ENCODE measurements around the gene LRP1-AS.
"Not testable (repeated sequence)": the region's sequence is repeated elsewhere in the genome, so short reads cannot be mapped to it uniquely, and the experiment has no call there.

LRP1-AS gene

DNA sequence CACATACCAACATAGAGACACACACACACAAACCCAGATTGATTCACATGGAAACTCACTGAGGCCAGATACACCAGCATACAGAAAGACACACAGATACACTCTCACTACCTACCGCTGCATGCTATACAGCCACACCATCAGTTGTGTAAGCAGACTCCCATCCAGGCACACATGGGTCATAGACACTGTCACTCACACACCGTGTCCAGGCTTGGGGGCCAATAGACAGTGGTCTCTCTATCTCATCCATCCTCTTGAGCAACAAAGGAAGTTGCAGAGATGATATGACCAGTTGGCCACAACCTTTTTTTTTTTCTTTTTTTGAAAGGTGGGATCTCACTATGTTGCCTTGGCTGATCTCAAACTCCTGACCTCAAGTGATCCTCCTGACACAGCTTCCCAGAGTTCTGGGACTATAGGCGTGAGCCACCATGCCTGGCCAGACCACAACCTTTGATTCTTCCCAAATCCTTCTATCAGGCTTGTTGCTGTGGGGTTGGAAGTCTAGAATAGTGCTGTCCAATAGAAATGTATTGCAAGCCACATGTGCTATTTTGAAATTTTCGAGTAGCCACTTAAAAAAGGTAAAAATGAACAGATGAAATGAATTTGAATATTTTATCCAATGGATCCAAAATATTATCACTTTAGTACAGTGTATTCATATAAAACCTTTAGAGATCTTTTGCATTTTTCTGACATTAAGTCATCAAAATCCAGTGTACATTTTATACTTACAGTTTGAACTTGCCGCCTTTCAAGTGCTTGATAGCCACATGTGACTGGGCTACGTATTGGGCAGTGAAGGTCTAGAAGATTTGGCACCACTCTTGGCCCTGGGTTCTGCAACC is 7.4 kb downstream of the LRP1-AS start:
- no peak for DNase-seq (ENCODE audit: low read depth in 2 of 2)

DNA sequence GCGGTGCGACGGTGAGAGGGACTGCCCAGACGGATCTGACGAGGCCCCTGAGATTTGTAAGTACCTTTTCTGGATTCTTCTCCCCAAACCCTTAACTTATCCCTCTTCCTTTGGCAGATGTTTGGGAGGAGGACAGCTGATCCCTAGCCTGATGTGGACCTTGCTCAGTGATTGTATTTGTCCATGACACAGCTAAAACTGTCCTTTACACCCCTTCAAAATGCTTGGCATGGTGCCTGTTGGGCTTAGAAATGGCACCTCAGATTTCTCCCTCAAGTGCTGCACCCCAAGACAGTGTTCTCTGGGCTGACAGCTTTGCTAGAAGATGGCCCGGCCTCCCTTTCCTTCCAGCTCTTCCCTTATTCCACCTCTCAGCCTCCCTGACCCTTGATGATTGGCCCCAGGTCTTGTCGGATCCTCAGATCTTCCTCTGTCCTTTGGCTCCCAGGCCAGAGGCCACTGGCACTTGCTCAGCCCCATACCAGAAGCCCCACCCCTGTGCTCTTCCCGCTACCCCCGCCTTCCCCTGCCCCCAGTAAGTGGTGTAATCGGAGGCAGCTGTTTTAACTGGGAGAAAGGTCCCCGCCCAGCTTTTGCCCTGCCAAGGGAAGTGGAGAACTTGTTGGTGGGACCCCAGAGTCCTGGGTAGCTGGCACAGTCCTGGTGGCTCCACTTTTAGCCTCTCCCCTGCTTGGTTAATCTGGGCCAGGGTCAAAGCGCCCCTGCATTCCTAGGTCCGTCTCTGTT is 8.7 kb downstream of the LRP1-AS start:
- no peak for DNase-seq (ENCODE audit: low read depth in 2 of 2)

DNA sequence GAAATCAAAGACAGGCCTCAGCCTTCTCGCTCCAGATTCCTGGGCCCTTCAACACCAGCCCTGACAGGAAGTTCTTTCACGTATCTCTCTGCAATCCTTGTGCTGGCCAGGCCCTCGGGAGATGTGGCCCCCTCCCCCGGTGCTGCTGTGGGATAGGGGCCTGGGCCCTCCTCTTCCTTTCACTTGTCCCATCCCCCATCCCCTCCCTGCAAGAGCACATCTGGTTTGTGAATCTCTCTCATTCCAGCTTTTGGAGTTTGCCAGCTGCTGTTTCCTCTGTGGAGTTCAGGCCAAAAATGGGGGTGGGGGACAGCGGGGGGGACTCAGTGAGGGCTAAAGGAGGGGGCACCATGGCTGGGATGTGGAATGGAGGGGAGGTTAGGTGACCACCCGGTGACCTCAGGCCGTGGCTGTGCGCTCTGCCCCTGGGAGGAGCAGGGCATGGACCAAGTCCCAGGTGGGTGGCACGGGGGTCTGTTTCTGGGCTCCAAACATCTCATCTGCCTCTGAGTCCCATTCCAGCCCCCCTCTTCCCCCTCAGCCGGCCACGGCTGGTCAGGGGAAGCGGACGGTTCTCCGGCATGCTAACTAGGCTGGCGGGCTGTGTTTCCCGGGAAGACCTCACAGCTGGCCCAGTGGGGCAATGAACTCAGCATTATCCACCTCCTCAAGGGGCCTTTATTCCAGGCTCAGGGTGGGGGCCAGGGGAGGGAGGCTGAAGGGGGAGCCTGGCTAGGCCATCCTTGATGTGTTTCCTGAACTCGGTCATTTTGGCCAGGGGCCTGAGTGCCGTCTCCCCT is 11.7 kb downstream of the LRP1-AS start:
- DNase-seq (ENCODE audit: low read depth in 2 of 2) = no peak

DNA sequence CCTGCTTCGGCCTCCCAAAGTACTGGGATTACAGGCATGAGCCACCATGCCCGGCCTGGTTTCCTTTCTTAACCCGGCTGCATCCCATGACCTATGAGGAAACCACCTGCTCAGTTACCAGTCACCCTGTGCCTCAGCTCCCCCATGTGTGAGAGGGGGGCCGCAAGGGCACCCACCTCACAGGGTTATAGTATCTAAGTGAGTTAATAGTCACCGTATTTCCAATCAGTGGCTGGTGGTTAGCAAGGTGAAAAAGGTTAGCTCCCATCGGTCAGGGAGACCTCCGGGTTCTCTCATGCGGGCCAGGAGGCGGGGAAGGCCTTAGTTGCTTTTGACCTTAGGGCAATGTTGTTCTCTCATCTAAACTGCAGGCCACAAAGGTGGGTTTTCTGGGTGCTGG is 12.5 kb downstream of the LRP1-AS start:
- no peak for DNase-seq (ENCODE audit: low read depth in 2 of 2)

DNA sequence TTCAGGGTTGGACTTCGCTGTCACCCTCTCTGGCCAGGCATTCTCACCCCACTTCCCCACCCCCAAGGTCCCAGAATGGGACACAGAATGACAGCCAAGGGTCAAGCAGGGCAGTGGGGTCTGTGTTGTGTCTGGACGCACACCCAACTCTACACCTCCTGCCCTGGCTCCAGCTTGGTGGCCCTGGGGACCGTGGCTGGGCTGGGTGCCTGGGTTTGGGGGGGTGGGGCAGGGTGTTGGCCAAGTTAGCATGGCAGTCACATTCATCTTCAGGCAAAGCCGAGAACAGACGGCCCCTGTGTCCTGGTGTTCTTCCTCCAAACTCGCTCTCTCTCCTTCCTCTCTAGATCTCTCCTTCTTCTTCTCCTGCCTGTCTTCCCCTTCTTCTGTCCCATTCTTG is 13.5 kb downstream of the LRP1-AS start:
- no peak for DNase-seq (ENCODE audit: low read depth in 2 of 2)

DNA sequence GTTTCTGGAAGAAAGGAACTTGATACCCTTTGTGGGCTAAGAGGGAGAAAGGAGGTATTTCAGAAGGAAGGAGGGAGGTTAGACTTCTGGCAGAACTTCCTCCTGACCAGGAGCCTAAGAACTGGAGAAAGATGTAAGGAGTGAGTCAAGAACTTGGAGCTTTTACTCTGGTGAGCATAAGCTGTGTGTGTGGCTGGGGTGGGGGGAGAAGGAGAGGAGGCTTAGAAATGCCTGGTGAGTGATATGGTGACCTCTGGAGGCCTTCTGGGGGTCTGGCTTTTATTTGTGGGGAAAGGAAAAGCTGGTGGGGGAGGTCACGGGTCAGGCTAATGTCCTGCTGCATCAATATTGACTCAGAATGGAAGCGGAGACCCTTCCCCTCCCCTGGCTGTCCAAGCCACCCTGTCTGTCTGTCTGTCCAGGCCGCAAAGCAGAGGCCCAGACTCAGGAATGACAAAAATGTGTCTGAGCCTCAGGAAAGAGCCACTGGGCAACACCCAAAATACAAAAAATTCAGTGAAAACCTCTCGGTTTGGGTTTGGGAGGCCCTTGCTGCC is 14.3 kb downstream of the LRP1-AS start:
- DNase-seq (ENCODE audit: low read depth in 2 of 2) = no peak

DNA sequence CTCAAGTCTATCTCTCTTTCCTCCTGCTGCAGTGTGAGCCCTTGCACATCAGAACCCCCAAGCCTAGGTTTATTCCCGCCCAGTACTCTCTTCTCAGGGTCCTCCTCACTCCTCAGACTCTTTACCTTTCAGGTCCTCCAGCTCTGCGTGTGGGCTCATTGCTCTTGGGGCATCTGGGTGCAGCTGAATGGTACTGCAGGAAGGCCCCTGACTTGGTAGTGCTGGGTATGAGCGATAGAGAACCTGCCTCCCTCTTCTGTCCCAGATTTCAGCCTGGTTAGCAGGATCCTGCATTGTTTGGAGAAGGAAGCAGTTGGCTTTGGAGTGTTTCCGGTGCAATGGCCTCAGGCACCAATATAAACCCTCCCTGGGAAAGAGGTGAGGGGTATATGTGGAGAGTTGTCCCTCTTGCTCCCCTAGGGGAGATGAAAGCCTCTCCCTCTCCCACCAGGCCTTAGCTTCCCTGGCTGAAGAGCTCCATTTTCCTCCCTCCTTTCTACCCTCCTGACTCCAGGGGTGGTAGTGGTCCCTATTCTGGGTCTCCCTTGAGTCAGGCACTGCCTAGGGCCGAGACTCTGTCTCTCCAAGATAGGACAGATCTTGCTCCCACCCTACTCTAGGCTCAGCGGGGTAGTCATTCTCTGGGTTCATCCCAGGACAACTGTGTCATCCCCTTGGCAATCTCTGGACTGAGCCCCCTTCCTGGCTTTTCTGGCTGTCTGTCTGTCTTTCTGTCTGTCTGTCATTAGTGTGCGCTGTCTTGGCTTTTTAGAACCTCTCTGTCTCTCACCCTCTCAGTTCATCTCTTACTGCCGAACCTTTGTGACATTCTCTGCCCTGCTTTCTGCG is 15.3 kb downstream of the LRP1-AS start:
- no peak for DNase-seq (ENCODE audit: low read depth in 2 of 2)

DNA sequence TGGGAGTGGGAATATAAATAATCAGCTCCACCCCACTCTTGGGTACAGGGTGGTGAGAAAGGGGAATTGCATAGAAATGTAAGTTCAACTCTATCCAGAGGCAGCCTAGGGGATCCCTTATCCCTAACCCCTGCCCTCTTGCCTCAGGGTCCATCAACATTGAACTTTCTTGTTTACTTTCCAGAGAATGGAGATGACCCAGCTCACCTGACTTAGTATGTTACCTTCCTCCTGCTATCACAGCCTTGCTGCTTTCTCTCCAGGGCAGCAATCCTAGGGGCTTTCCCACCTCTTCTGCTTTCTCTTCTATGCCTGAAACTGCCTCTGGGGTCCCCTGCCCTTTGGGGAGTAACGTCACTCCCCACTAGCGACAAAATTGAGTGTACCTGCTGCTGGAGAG is 16.5 kb downstream of the LRP1-AS start:
- no peak for DNase-seq (ENCODE audit: low read depth in 2 of 2)

DNA sequence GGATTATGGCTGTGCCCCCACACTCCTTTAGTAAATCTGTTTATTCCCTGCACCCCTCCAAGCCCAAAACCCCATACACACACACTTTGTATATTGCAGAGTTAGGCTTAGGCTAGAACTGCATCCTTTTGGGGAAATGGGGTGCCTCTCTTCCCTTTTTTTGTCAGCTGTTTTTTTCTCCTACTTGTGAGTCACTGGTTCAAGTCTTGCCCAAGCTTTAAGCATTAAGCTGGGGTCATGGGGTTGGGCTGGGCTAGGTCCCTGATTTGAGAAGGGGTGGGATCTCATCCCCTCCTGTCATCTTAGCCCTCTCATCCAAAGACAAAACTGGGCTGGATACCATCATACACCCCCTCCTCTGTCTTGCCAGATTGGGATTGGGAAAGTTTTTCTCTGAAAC is 17.5 kb downstream of the LRP1-AS start:
- no peak for DNase-seq (ENCODE audit: low read depth in 2 of 2)

DNA sequence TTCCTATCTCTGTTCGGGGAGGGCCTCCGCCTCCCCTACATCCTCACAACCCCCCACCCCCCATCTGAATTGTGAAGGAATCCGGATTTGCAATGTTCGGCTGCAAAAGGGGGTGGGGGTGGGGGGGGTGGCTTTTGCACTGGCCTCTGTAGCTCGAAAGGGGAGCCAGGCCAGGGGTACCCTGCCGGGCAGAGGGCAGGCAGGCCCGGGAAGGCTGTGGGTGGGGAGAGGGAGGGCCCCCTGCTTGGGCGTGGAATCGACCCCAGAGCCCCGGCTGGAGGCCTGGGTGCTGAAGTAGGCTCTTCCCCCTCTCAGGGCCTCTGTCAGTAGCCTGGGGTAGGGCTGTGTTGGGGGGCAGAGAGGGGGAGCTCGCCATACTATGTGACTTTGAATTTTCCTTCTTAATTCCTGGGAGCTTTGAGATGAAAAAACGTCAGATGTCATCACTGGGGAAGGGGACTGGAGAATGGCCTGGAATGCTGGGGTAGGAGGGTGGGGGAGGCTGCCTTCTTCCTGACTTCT is 18.0 kb downstream of the LRP1-AS start:
- DNase-seq (ENCODE audit: low read depth in 2 of 2) = no peak

DNA sequence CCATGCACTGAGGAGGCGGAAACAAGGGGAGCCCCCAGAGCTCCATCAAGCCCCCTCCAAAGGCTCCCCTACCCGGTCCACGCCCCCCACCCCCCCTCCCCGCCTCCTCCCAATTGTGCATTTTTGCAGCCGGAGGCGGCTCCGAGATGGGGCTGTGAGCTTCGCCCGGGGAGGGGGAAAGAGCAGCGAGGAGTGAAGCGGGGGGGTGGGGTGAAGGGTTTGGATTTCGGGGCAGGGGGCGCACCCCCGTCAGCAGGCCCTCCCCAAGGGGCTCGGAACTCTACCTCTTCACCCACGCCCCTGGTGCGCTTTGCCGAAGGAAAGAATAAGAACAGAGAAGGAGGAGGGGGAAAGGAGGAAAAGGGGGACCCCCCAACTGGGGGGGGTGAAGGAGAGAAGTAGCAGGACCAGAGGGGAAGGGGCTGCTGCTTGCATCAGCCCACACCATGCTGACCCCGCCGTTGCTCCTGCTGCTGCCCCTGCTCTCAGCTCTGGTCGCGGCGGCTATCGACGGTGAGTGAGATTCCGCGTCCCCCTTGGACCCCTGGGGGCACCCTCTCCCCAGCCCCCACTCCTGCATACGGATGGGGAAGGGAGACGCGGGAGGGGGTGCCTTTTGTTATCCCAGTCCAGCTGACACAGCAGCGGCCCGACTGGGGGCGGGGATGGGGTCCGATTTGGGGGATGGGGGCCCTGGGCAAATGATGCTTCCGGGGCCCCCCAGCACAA is 18.7 kb downstream of the LRP1-AS start:
- no peak for DNase-seq (ENCODE audit: low read depth in 2 of 2)

DNA sequence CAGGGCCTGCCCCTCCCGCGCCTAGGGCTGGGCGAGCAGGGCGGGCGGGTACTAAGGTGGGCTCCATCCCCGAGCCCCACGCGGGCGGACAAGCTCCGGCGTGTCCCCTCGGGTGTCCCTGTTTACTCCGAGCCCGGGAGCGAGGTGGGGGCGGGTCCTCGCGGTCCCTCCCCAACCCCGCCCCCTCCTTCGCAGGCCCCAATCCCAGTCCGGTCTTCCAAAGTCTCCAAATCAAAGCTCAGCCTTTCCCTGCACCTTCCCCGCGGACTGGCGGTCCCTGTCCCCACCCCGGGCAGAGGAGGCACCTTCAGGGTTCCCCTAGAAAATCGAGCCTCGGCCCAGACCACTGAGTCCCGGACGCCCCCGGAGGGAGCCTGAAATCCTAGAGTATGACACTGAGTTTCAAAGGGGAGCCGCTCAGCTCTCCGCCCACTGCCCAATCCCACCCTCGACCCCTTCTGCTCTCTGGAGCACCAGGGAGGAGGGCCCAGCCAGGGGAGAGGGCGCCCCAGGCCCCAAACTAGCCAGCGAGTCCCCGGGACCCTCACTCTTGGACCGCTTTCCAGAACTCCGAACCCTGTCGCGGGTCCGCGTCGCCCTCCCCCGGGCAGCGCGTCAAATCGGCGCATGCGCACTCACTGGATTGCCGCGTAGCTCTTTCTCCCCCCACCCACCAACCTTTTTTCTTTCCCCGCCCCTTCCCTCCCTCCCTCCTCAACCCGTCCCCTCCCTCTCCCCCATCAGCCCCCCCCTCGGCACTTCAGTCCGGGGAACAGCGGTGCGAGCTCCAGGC is 19.5 kb downstream of the LRP1-AS start, which contains the start of gene LRP1:
LRP1 (plus strand) TSS at position 758 of the 793 bp plus-strand sequence. CDS start 482 bp downstream, outside the sequence.
- DNase-seq (ENCODE audit: low read depth in 2 of 2) = peak; percentile 56 to 57

DNA sequence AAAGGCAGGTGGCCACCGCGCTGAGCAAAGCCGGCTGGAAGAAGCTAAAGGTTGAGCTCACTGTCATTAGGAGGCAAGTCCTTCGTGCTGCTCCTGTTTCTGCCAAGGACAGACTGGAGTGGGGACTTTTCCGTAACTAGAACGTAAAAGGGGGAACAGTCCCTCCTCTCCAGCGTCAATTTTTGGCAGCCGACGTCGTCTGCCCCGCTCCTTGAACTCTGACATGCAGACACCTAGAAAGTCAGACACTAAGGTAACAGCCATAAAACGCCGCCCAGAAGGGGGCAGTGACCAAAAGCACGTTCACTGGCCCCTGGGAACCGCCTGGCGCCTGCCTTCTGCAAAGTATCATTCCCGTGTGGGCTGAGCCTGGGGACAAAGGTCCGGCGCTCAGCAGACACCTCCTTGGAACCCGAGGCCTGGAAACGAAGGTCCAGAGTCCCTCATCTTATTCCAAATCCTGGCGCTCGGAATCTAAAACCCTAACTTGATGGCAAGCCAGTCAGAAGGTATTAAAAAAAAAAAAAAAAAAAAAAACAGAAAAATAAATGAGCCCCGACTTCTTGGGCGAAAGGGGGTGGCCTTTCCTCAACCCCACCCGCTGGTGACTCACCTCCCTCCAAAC is 20.2 kb downstream of the LRP1-AS start:
- DNase-seq (ENCODE audit: low read depth in 2 of 2) = peak; percentile 61 to 68

DNA sequence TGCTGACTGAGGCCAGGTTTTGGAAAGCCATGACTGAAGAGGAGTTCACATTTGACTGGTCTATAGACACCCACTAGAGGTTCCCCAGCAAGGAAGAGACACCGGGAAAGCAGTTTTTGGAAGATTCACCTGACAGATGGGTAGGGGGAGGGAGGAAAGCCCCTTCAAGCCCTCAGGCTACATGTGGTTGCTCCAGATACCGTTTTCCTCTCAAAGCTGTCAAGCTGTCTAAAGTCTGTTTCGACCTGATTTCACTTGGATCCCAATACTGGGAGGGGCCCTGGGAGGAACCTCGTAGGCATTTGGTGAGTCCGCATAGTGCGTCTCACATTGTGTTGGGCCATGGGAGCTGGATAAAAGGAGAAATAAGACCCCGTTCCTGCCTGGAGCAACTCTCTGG is 20.9 kb downstream of the LRP1-AS start:
- no peak for DNase-seq (ENCODE audit: low read depth in 2 of 2)

DNA sequence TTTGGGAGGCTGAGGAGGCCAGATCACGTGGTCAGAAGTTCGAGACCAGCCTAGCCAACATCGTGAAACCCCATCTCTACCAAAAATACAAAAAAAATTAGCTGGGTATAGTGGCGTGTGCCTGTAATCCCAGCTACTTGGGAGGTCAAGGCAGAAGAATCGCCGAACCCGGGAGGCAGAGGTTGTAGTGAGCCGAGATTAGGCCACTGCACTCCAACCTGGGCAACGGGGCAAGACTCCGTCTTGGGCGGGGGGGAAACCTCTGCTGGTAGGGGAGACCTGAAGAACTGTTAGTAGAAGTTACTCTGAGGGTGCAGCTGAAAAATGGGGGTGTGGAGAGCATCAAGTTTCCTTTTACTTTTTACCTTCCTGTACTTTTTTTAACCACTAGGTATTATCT is 21.4 kb downstream of the LRP1-AS start:
- DNase-seq (ENCODE audit: low read depth in 2 of 2) = no peak

DNA sequence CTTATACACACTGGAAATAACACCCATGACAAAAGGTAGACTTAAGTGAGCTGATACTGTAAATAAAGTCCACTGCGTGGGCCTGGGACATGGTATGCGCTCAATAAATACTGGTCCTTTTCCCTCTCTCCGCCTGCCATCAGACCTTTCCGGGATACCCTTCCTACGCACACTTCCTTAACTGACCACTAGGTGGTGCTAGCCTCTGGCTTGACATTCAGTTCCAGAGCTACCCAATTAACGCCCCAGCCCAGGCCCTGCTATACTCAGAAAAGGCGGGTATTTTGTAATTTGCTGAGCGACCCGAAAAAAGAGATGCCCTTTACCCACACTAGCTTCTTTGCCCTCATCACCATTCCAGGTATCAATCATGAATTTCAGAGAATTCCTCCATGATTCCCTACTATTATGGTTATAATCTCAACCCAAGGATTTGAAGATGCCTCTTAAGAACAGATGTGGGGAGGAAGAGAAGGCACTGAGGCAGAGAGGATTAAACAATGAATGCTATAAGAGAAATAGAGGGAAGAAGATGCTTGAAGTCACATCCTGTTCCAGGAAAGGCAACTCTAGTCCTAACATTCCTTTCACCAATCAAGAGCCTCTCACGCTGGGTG is 23.1 kb downstream of the LRP1-AS start:
- DNase-seq (ENCODE audit: low read depth in 2 of 2) = peak; percentile 20 to 61

DNA sequence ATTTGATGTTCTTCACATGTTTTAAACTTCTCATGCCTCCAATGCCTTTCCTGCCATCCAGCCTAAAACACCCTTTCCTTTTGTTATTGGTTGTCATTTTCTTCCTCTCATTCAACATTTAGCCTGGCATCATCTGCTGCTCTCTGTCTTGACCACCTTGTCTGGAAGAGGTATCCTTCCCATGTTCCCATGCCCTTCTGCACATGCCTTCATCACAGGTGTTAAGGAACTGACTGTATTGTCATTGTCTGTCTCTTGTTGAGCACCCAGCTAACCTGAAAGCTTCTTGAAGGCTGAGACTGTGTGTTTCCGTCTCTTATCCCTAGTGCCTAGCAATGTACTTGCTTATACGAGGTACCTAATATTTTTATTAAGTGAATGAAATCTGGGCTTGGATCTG is 23.6 kb downstream of the LRP1-AS start:
- DNase-seq (ENCODE audit: low read depth in 2 of 2) = no peak

DNA sequence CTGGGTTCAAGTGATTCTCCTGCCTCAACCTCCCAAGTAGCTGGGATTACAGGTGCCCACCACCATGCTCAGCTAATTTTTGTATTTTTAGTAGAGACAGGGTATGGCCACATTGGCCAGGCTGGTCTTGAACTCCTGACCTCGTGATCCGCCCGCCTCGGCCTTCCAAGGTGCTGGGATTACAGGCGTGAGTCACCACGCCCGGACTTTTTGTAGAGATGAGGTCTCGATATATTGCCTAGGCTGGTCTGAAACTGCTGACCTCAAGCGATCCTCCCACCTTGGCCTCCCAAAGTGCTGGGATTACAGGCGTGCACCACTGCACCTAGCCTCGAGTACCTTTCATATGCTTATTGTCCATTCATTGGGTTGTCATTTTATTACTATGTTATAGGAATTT is 26.7 kb downstream of the LRP1-AS start:
- DNase-seq (ENCODE audit: low read depth in 2 of 2) = not testable (repeated sequence)
